ENCODE results near the gene SLC7A1.
"Not testable (repeated sequence)": the region's sequence is repeated elsewhere in the genome, so short reads cannot be mapped to it uniquely, and the experiment has no call there.

Gene SLC7A1

DNA sequence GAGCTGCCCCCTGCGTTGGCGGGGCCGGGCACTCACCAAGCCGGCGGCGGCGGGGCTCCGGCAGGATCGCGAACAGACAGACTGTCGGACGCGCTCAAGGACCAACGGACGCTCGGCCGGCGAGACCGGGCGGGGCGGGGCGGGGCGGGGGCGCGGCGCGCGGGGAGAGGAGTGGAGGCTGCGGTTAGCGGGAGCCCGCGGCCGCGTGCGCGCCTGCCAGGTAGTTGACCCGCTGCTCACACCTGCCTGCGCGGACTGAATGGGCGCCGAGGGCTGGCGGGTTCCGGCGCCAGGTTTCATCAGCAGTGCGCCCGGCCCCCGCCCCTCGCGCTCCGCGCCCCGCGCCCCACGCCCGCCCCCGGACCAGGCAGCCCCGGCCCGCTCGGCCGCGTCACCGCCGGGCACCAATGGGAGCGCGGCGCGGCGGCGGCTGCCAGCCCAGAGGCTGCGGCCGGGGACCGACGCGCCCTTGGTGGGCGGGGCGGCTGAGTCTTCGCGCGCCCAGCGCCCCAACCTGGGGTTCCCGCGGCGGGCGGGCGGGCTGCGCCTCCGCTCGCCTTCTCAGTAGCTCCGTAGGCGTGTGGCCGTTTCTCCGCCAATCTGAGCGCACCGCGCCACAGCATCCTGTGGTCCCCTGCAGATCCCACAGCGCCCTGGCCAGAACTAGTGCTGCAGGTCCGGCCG is at the start of gene SLC7A1:
SLC7A1 (minus strand) TSS at position 309 of the 684 bp plus-strand sequence. CDS start 59,500 bp downstream, outside the sequence.
- peak; percentile 93 for DNase-seq (ENCODE audit: low spot score)

- no peak for DNase-seq (ENCODE audit: low spot score)
Observed at GRCh38 chr13:29640665-29641064, 45.2 kb upstream of the SLC7A1 start.

- not testable (repeated sequence) for DNase-seq (ENCODE audit: low spot score)
Observed at GRCh38 chr13:29636831-29637230, 41.3 kb upstream of the SLC7A1 start.

DNA sequence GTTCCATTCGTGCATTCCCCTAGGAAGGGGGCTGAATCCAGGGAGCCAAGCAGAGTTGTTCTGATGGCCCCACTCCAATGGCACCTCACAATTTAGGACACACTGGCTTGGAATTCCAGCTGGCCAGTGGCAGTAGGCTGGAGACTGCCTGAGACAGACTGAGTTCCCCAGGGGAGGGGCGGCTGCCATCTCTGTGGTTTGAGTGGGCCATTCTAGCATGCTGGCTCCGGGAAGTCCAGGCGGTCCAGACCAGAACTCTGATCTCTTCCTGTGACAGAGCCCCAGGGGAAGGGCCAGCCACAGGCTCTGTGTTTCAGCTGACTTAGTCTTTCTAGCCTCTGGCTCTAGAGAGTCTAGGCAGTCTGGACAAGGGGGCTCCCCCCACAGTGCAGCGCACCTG is 29.5 kb upstream of the SLC7A1 start:
- no peak for DNase-seq (ENCODE audit: low spot score)

DNA sequence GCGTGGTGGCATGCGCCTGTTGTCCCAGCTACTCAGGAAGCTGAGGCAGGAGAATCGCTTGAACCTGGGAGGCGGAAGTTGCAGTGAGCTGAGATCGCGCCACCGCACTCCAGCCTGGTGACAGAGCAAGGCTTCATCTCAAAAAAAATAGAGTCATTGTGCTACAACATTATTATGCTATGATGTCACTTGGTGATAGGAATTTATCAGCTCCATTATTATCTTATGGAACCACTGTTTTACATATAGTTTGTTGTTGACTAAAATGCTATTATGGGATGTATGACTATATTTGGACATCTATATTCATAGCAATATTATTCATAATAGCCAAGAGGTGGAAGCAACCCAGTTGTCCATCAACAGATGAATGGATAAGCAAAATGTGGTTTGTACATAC is 26.4 kb upstream of the SLC7A1 start:
- DNase-seq (ENCODE audit: low spot score): no peak

DNA sequence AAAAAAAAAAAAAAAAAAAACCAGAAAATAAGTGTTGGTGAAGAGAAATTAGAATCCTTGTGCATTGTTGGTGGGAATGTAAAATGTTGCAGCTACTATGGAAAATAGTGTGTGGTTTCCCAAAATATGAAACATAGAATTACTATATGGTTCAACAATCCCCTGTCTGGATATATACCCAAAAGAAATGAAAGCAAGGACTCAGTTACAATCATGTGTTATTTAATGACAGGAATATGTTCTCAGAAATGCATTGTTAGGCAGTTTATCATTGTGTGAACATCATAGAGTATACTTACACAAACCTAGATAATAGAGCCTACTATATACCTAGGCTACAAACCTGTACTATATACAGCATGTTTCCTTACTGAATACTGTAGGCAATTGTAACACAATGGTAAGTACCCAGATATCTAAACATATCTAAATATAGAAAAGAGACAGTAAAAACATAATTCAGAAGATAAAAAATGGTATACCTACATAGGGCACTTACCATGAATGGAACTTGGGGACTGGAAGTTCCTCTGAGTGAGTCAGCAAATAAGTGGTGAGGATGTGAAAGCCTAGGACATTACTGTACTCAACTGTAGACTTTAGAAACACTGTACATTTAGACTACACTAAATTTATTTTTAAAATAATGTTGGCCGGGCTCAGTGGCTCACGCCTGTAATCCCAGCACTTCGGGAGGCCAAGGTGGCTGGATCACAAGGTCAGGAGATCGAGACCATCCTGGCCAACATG is 25.7 kb upstream of the SLC7A1 start:
- no peak for DNase-seq (ENCODE audit: low spot score)

DNA sequence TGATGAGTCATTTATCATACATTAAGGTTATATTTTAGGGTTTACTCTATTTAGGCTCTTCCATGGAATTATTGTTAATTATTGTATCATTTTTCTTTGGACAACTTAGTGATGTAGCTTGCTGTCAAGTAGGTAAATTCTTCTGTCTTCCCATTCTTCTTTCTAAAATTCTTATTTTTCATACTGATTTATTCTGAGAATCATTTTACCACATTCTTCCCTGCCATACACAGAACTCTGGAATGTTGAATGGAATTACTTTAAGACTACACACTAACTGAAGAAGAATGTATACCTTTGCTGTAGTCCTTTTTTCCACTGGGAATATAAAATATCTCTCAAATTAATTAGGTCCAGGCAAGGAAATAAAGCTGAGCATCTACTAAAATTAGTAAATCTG is 24.5 kb upstream of the SLC7A1 start:
- no peak for DNase-seq (ENCODE audit: low spot score)

- no peak for DNase-seq (ENCODE audit: low spot score)
Observed at GRCh38 chr13:29613101-29613500, 17.6 kb upstream of the SLC7A1 start.

DNA sequence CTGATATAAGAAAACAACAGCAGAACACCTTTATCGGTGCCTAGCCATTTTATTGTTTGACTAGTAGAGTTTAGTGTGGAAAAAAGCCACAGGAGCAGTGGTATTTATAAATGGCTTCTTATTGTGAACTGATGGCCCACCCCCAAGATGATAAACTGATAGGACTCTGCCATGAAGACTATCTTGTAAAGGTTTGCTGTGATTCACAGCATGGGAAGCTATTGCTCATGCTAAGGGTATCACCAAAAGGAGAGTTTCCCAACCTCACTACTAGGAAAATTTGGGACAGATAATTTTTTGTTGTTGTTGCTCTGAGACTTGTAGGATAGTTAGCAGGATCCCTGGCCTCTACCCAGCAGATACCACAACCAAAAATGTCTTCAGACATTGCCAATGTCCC is 12.0 kb upstream of the SLC7A1 start:
- DNase-seq (ENCODE audit: low spot score): no peak

- DNase-seq (ENCODE audit: low spot score): no peak
Observed at GRCh38 chr13:29605860-29606526, 10.5 kb upstream of the SLC7A1 start.

GRCh38 chr13:29598321-29598720 is 2.8 kb upstream of the SLC7A1 start:
- DNase-seq (ENCODE audit: low spot score): no peak

GRCh38 chr13:29597706-29598105 is 2.2 kb upstream of the SLC7A1 start:
- DNase-seq (ENCODE audit: low spot score): no peak

GRCh38 chr13:29597246-29597645 is 1.8 kb upstream of the SLC7A1 start:
- no peak for DNase-seq (ENCODE audit: low spot score)

GRCh38 chr13:29596064-29596418 is 553 bp upstream of the SLC7A1 start:
- no peak for DNase-seq (ENCODE audit: low spot score)

GRCh38 chr13:29594710-29595379 is 643 bp downstream of the SLC7A1 start:
- peak; percentile 71 for DNase-seq (ENCODE audit: low spot score)

GRCh38 chr13:29594303-29594709 is 1.2 kb downstream of the SLC7A1 start:
- DNase-seq (ENCODE audit: low spot score): peak; percentile 55

DNA sequence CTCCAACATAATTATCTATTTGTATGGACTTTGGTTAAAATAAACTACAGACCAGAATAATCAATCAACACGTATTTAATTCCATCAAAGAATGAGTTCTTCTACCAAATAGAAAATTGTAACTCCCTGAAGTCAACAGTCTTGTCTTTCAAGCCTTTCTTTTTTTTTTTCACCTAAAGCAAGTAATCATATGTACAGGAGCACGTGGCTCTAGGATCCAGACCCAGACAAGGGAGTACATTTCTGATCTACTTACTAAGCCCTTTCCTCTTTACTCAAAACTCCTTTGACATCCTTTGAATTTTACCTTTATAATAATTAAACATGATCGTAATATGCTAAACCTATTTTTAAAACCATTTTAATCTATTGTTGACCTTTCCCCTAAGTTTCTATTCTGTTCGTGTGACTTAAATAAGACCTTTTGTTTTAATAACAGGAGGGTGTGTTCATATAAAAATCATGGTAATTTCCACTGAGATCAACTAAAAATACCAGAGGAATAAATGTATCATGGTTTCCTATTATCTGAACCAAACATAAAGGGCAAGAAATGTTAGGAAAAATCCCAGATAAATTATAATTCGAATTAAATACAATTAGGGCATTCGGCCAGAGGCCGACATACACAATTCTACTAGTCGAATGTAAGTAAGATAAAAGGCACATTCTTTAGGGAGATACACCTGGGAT is 1.7 kb downstream of the SLC7A1 start:
- no peak for DNase-seq (ENCODE audit: low spot score)

- no peak for DNase-seq (ENCODE audit: low spot score)
Observed at GRCh38 chr13:29591310-29591709, 4.2 kb downstream of the SLC7A1 start.

GRCh38 chr13:29589967-29590366 is 5.5 kb downstream of the SLC7A1 start:
- DNase-seq (ENCODE audit: low spot score): no peak

DNA sequence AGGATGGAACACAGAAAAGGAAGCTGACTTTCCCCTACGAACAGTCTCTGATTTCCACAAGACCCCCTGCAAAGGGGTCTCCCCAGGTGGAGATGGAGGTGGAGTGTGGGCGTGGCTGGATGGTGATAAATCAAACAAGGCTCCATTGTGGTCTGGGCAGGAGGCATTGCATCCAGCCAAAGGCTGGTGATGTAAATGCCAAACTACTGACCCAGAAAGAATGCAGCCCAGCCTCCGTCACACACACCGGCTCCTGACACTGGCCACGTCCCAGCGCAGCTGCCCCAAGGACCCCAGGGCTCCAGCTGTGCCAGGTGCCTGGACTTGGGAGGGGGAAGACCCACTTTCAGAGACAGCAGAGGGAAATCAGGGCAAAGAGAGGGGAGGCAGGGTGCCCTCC is 6.3 kb downstream of the SLC7A1 start:
- DNase-seq (ENCODE audit: low spot score): no peak

DNA sequence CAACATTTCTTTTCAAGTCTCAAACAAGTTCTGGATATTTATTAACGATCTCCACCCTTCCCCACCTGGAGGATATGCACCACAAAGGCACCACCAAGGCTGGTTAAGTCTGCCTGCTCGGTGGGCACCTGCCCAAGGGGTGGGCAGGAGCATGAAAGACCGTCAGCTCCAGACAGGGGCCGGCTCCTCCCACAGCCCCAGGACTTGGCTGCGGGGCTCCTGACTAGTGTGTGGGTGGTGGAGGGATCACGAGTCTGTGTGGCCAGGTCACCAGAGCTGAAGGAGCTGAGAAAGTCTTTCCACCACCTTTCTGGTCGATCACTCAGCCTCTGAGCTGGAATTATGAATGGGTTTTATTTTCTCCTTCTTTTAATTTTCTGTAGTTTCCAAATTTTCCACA is 7.8 kb downstream of the SLC7A1 start:
- no peak for DNase-seq (ENCODE audit: low spot score)
